Mesothelial cell of epicardium (in vitro differentiated cells): ENCODE measurements around the gene SLC27A5. TPM values are rescaled to one million over a fixed set of nuclear protein-coding genes. Genes with fewer than 3 reads are reported as not detected.
A peak's percentile ranks its signal among the peaks of the same experiment; 100 is the strongest.

Source experiments
- DNase-seq, 2 experiments: peaks; one replicate each; pipeline ENCODE4 v3.0.0; 2021; ENCODE audit warnings: low spot score in 2 of 2; ENCODE audit not compliant: unreplicated experiment in 2 of 2
- H3K27ac Mint-ChIP-seq: 2 replicates; pipeline ENCODE4 v1.8.0; 2021; ENCODE audit warnings: mixed read lengths
- H3K27me3 Mint-ChIP-seq: 2 replicates; pipeline ENCODE4 v1.8.0; 2021; ENCODE audit warnings: low read depth, mixed read lengths
- H3K36me3 Mint-ChIP-seq: 2 replicates; pipeline ENCODE4 v1.8.0; 2021; ENCODE audit warnings: mixed read lengths
- H3K4me1 Mint-ChIP-seq: 2 replicates; pipeline ENCODE4 v1.8.0; 2021; ENCODE audit warnings: mixed read lengths
- H3K4me3 Mint-ChIP-seq: 2 replicates; pipeline ENCODE4 v1.8.0; 2021; ENCODE audit warnings: mild to moderate bottlenecking, moderate library complexity, mixed read lengths
- H3K9me3 Mint-ChIP-seq: 2 replicates; pipeline ENCODE4 v1.8.0; 2021; ENCODE audit warnings: mixed read lengths
- total RNA-seq: library from RNA; stranded (reverse); gene quantifications from 3 replicates; pipeline ENCODE4 v1.2.1, GENCODE V29; 2021
- TF ChIP-seq, protein P1 (sequence below): fragments of 200-600 bp; sonication (generic); IDR thresholded peaks from one replicate; pipeline ENCODE4 v1.5.0; 2021; ENCODE audit warnings: antibody characterized with exemption; ENCODE audit not compliant: unreplicated experiment

The SLC27A5 gene
- total RNA-seq, 1 donor from 2014 or later = 14.2 TPM

DNA sequence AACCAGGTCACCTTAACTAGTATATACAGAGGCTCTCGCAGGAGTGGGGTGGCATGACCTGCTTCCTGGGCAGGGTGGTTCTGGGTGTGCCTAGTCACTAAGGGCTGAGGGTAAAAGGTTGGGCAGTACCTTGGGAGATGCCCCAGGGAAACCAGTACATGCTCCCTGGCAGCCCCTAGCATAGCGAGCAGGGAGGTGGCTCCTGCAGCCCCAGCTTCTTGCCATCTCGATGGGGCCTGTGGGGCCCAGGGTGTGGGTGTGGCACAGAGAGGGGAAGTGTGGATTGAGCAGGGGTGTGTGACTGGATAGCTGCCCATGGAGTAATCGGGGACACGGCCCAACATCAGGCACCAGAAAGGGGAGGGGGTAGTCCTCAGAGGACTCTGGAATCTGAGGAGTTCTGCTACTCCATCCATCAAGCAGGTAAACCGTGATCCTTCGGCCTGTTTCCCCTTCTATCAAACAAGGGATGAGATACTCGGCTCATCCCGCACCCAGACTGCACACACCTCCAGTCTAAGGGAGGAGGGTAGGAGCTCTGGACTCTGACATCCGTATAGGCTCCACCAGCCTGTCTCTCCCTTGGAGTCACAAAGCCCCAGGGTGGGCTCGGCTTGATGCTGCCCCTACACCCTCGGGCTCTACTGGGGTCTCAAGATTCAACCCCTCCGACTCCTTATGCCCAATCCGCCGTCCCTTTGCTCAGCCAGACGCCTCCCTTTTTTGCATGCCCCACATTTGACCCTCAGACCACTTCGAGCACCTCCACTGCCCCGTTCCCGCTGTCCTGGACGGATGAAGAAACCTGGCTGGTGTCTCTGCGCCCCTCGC, 6.7 kb upstream of the SLC27A5 start:
- no peaks in the 10 kb centered on the region for H3K36me3 Mint-ChIP-seq
- peaks cover 41% of the 10 kb centered on the region for H3K4me1 Mint-ChIP-seq
- TF ChIP-seq, protein P1, sequence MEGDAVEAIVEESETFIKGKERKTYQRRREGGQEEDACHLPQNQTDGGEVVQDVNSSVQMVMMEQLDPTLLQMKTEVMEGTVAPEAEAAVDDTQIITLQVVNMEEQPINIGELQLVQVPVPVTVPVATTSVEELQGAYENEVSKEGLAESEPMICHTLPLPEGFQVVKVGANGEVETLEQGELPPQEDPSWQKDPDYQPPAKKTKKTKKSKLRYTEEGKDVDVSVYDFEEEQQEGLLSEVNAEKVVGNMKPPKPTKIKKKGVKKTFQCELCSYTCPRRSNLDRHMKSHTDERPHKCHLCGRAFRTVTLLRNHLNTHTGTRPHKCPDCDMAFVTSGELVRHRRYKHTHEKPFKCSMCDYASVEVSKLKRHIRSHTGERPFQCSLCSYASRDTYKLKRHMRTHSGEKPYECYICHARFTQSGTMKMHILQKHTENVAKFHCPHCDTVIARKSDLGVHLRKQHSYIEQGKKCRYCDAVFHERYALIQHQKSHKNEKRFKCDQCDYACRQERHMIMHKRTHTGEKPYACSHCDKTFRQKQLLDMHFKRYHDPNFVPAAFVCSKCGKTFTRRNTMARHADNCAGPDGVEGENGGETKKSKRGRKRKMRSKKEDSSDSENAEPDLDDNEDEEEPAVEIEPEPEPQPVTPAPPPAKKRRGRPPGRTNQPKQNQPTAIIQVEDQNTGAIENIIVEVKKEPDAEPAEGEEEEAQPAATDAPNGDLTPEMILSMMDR = no peak
- H3K9me3 Mint-ChIP-seq = no peaks in the 10 kb centered on the region
- no peak for DNase-seq
- H3K27ac Mint-ChIP-seq = peak overlapping the region; percentile 99
- H3K27me3 Mint-ChIP-seq = no peaks in the 10 kb centered on the region
- H3K4me3 Mint-ChIP-seq = peak overlapping the region; percentile 92

DNA sequence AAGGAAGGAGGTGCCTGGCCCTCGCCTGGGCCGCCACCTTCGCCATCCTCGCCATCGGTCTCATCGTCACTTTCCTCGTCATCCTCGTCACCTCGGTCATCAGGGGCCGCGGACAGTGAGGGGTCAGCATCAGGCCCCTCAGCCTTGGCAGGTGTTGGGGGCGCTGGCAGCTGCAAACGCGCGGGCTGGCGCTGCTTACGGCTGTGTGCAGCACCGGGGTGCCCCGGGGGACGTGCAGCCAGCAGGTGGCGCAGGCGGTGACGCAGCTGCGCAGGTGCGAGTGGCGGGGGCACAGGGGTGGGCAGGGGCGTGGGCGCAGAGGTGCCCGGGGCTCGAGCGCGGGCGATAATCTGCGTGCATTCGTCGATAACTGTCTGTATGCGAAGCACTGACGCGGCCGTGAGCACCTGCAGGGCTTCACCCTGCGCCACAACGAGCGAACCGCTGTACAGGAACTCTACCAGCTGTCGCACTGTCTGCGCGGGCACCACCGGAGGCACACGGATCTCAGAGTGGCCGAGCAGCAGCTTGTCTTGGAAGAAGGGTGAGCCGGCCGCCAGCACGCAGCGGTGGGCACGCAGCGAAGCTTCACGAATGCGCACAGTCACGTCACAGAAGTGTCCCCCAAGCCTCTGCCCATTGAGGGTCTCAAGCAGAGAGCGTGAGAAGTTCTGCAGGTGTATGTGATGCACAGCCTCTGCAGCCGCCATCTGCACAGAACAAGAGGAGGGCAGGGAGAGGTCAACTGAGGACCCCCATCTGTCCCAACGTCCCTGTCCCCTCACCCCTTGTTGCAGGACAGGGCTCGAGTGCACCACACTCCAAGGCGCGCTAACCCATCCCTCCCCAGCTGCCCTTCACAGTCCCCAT, 5.4 kb upstream of the SLC27A5 start:
- no peak for DNase-seq
- TF ChIP-seq, protein P1 = no peak
- peak overlapping the region; percentile 37 for H3K4me3 Mint-ChIP-seq
- no peaks in the 10 kb centered on the region for H3K27me3 Mint-ChIP-seq
- no peak overlapping the region for H3K27ac Mint-ChIP-seq
- H3K9me3 Mint-ChIP-seq = no peaks in the 10 kb centered on the region
- H3K4me1 Mint-ChIP-seq = peaks cover 41% of the 10 kb centered on the region
- no peaks in the 10 kb centered on the region for H3K36me3 Mint-ChIP-seq

DNA sequence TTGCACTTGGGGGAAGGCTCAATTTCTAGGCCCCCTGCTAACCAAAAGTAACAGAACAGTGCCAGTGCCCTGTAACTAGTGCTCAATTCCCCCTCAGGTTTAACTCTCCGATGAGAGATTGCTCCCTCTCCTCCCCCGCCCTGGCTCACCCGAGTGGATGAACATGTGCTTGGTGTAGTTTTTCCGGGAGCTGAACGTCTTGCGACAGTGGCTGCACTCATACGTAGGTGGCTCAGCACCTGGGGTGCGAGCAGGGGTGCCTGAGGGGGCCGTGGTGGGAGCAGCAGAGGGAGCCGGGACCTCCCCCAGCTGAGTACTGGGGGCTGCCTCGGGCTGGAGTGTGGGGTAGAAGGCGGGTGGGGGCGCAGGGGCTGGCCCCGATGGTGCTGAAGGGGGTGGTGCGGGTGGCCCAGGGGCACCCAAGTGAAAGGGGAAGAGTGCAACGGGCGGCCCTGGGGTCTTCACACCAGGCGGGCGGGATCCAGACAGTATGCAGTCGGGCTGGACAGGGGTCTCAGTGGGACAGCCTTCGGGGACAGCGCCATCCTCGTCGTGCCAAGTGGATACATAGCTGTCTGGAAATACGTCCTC, 4.5 kb upstream of the SLC27A5 start:
- no peak for DNase-seq
- Mint-ChIP-seq H3K4me3 (peak overlapping the region; percentile 48), H3K9me3 (no peaks in the 10 kb centered on the region), H3K36me3 (no peaks in the 10 kb centered on the region), H3K27me3 (no peaks in the 10 kb centered on the region), H3K4me1 (peaks cover 41% of the 10 kb centered on the region), H3K27ac (peak overlapping the region; percentile 60)
- TF ChIP-seq, protein P1 = no peak

DNA sequence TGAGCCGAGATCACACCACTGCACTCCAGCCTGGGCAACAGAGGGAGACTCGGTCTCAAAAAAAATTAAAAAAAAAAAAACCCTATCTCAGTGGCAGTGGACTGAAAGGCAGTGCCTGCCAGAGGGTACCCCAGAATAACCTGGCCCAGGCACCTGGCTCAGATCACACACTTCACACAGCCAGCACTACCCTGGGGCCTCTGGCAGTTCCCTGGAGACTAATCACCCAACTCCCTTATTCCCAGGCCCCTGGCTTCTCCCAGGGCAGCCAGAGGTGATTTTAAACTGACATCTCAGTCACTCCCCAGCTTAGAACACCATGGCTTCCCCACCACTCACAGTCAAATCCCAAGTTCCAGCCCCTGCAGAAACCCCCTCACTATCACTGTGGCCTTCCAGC, 3.5 kb upstream of the SLC27A5 start:
- TF ChIP-seq, protein P1 = no peak
- H3K27ac Mint-ChIP-seq = peak overlapping the region; percentile 60
- H3K27me3 Mint-ChIP-seq = no peaks in the 10 kb centered on the region
- no peaks in the 10 kb centered on the region for H3K9me3 Mint-ChIP-seq
- DNase-seq = no peak
- H3K4me1 Mint-ChIP-seq = peaks cover 37% of the 10 kb centered on the region
- H3K4me3 Mint-ChIP-seq = peak overlapping the region; percentile 71
- no peaks in the 10 kb centered on the region for H3K36me3 Mint-ChIP-seq

DNA sequence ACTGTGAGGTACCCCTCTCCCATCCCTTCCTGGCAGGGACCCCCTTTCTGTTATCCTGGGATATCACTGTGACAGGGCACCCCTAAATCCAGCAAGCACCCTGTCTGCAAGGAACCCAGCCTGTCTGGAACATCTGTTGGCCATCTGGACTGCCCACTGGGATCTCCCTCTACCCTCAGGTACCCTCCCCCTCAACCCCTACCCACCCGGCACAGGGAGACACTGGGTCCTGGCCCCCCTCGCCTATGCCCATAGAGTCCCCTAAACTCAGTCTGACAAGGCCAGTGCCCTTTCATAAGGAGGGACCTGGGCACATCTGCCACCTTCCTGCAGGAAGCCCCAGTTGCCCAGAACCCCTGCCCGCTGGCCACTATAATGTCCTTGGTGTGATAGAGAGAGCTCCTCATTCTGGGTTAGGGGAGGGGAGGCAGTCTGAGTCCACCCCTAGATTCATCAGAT, 2.8 kb upstream of the SLC27A5 start:
- Mint-ChIP-seq H3K27ac (peak overlapping the region; percentile 67), H3K9me3 (no peaks in the 10 kb centered on the region), H3K4me3 (peak overlapping the region; percentile 71), H3K36me3 (no peaks in the 10 kb centered on the region), H3K27me3 (no peaks in the 10 kb centered on the region), H3K4me1 (peaks cover 32% of the 10 kb centered on the region)
- DNase-seq = no peak
- TF ChIP-seq, protein P1 = no peak
